K562 (cell line): ENCODE measurements around the gene TM4SF5. TPM values are rescaled to one million over a fixed set of nuclear protein-coding genes. Genes with fewer than 3 reads are reported as not detected.

Experiments
- CREB3L1 ChIP-seq: fragments of 450-650 bp; IDR thresholded peaks from 2 replicates; pipeline ENCODE4 v1.6.1; 2014; ENCODE audit warnings: low read depth, mild to moderate bottlenecking, moderate library complexity, borderline replicate concordance
- E2F5 ChIP-seq: sonication (generic); formaldehyde crosslinking; IDR thresholded peaks from 2 replicates; pipeline ENCODE4 v1.8.0; 2022; ENCODE audit warnings: mild to moderate bottlenecking, missing genetic modification reagents
- ELF1 ChIP-seq: fragments of 200-800 bp; sonication (Bioruptor generic); IDR thresholded peaks from 2 replicates; pipeline ENCODE4 v1.6.1; 2016; ENCODE audit warnings: missing genetic modification characterization, missing compliant biosample characterization
- GATAD2B ChIP-seq: fragments of 450-650 bp; IDR thresholded peaks from 2 replicates; pipeline ENCODE4 v1.6.1; 2017; ENCODE audit warnings: mild to moderate bottlenecking, borderline replicate concordance
- MAX ChIP-seq: sonication (generic); formaldehyde crosslinking; IDR thresholded peaks from 2 replicates; pipeline ENCODE4 v1.9.0; 2022; ENCODE audit warnings: mild to moderate bottlenecking, missing genetic modification reagents
- MYC ChIP-seq, 2 experiments: fragments of 250-450 bp in 1 of 2; sonication (Bioruptor Pico) in 1 of 2; IDR thresholded peaks; 2 replicates each; pipeline versions ENCODE4 v1.5.1 to v1.6.1; 2012 to 2021; ENCODE audit warnings: low read depth in 2 of 2, borderline replicate concordance in 1 of 2, improper control_type of control experiment in 1 of 2, low read length in 1 of 2, mild to moderate bottlenecking in 1 of 2, moderate library complexity in 1 of 2
- NR2C2 ChIP-seq, 2 experiments: fragments of 200-800 bp in 1 of 2; sonication (Bioruptor generic) in 1 of 2; sonication (generic) in 1 of 2; formaldehyde crosslinking in 1 of 2; IDR thresholded peaks; 2 replicates each; pipeline versions ENCODE4 v1.6.1 to v1.8.0; 2016 to 2022; ENCODE audit warnings: mild to moderate bottlenecking in 1 of 2, missing compliant biosample characterization in 1 of 2, missing genetic modification characterization in 1 of 2, missing genetic modification reagents in 1 of 2
- PREB ChIP-seq: sonication (generic); formaldehyde crosslinking; IDR thresholded peaks from 2 replicates; pipeline ENCODE4 v1.8.1; 2023; ENCODE audit warnings: mild to moderate bottlenecking, missing genetic modification reagents
- REST ChIP-seq, 2 experiments: fragments of 450-650 bp; formaldehyde crosslinking in 1 of 2; IDR thresholded peaks; 2 replicates each; pipeline versions ENCODE4 v1.4.0 to v1.6.1; 2014 to 2020; ENCODE audit warnings: mild to moderate bottlenecking in 2 of 2, borderline replicate concordance in 1 of 2, low read depth in 1 of 2
- TCF7 ChIP-seq: sonication (generic); IDR thresholded peaks from 2 replicates; pipeline ENCODE4 v1.6.1; 2016; ENCODE audit warnings: antibody characterized with exemption, borderline replicate concordance
- ZBTB1 ChIP-seq: sonication (generic); formaldehyde crosslinking; IDR thresholded peaks from 2 replicates; pipeline ENCODE4 v1.8.1; 2023; ENCODE audit warnings: missing genetic modification reagents, low read depth, mild to moderate bottlenecking, borderline replicate concordance
- ZNF584 ChIP-seq: fragments of 200-800 bp; sonication (Bioruptor generic); IDR thresholded peaks from 2 replicates; pipeline ENCODE4 v1.6.1; 2016; ENCODE audit warnings: low read depth, mild to moderate bottlenecking, missing genetic modification characterization, missing compliant biosample characterization
- polyA plus RNA-seq, 8 experiments: library from polyadenylated mRNA; depleted of rRNA in 4 of 8; stranded (reverse) in 5 of 8; unstranded in 3 of 8; fragments of >200 nt; fragmentation: Nextera tagmentation in 2 of 8; fragmentation: Illumina TruSeq in 1 of 8; extraction: Ambion mirVana in 2 of 8; extraction: Trizol in 1 of 8; gene quantifications; 2 replicates each; pipeline versions ENCODE4 v1.2.1 to v1.2.3, GENCODE V29; 2011 to 2014; ENCODE audit warnings: inconsistent platforms in 1 of 8, missing spikeins in 1 of 8
- total RNA-seq, 7 experiments: library from RNA; depleted of rRNA in 6 of 7; stranded (reverse); fragments of >200 nt in 6 of 7; fragmentation: Illumina TruSeq in 2 of 7; extraction: Trizol in 2 of 7; gene quantifications; 2 replicates each; pipeline versions ENCODE4 v1.2.1 to v1.2.3, GENCODE V29; 2011 to 2021; ENCODE audit warnings: low replicate concordance in 1 of 7

The TM4SF5 gene
- total and polyA plus RNA-seq, 9 of the 15 experiments (the other 6 are each of a cell fraction or from before 2014, with no cell fraction given): not detected

- TF ChIP-seq CREB3L1 (peak; percentile 87), E2F5 (peak; percentile 46; the same call in 1 of the 2 replicates), ZNF584 (no peak), ELF1 (tag) (peak; percentile 91), TCF7 (0 out of 2 replicates have a peak, but pooled peaks have one; percentile 43), GATAD2B (peak; percentile 82; the same call in 1 of the 2 replicates), MAX (CRISPR knock-in tag) (peak; percentile 90), NR2C2 (CRISPR knock-in tag; IDR thresholded peaks at IDR 0.05) (peak; percentile 82), NR2C2 (tag; IDR thresholded peaks at IDR 0.05) (peak; percentile 82), ZBTB1 (CRISPR knock-in tag) (peak; percentile 77), REST (IDR thresholded peaks at IDR 0.05; ENCODE audit: borderline replicate concordance) (peak; percentile 65), REST (CRISPR knock-in tag; IDR thresholded peaks at IDR 0.05; ENCODE audit: low read depth) (no peak), MYC (IDR thresholded peaks at IDR 0.05; ENCODE audit: low read depth, low read length) (peak; percentile 84), MYC (CRISPR knock-in tag; IDR thresholded peaks at IDR 0.05; ENCODE audit: borderline replicate concordance, low read depth) (no peak), PREB (CRISPR knock-in tag) (peak; percentile 81; the same call in 1 of the 2 replicates)
These were observed 18.4 kb downstream of the TM4SF5 start (continued) for GRCh38 chr17:4789951-4790704.
